K562 (cell line): ENCODE measurements around the gene MDM1. TPM values are rescaled to one million over a fixed set of nuclear protein-coding genes. Genes with fewer than 3 reads are reported as not detected.

Experiments
- ARID1B ChIP-seq: fragments of 450-650 bp; IDR thresholded peaks from 2 replicates; pipeline ENCODE4 v1.6.1; 2016; ENCODE audit warnings: antibody characterized with exemption, mild to moderate bottlenecking, inconsistent platforms
- FUS ChIP-seq: fragments of 200-400 bp; formaldehyde crosslinking; optimal IDR thresholded peaks from 2 replicates; pipeline ENCODE3; 2017; ENCODE audit warnings: low read depth, low read length
- KAT7 ChIP-seq: sonication (generic); formaldehyde crosslinking; IDR thresholded peaks from 2 replicates; pipeline ENCODE4 v1.8.0; 2022; ENCODE audit warnings: missing genetic modification reagents, mild to moderate bottlenecking, borderline replicate concordance
- KLF13 ChIP-seq: fragments of 450-650 bp; IDR thresholded peaks from 2 replicates; pipeline ENCODE4 v1.6.1; 2016; ENCODE audit warnings: missing genetic modification characterization, low read depth, mild to moderate bottlenecking, missing compliant biosample characterization, moderate library complexity, borderline replicate concordance
- NCOA1 ChIP-seq: fragments of 450-650 bp; IDR thresholded peaks from 2 replicates; pipeline ENCODE4 v1.6.1; 2016; ENCODE audit warnings: low read depth
- NFRKB ChIP-seq: fragments of 450-650 bp; IDR thresholded peaks from 2 replicates; pipeline ENCODE4 v1.6.1; 2016; ENCODE audit warnings: low read depth
- PCBP2 ChIP-seq: fragments of 200-400 bp; formaldehyde crosslinking; IDR thresholded peaks from 2 replicates; pipeline ENCODE4 v1.6.1; 2018; ENCODE audit warnings: low read length, low read depth, mild to moderate bottlenecking, moderate library complexity; ENCODE audit not compliant: poor library complexity, severe bottlenecking
- POLR2AphosphoS5 ChIP-seq: IDR thresholded peaks from 2 replicates; pipeline ENCODE4 v1.6.1; 2011; ENCODE audit warnings: mild to moderate bottlenecking, low read depth, low read length, moderate library complexity; ENCODE audit not compliant: control insufficient read depth, insufficient read depth
- RFX7 ChIP-seq: fragments of 250-450 bp; sonication (Bioruptor Pico); IDR thresholded peaks from 2 replicates; pipeline ENCODE4 v1.5.1; 2021; ENCODE audit warnings: mild to moderate bottlenecking
- TAL1 ChIP-seq: fragments of 450-650 bp; IDR thresholded peaks from 2 replicates; pipeline ENCODE4 v1.6.1; 2016; ENCODE audit warnings: mild to moderate bottlenecking
- ZC3H4 ChIP-seq: sonication (generic); formaldehyde crosslinking; IDR thresholded peaks from 2 replicates; pipeline ENCODE4 v1.9.0; 2021; ENCODE audit warnings: missing genetic modification reagents, borderline replicate concordance
- ZZZ3 ChIP-seq: fragments of 450-650 bp; IDR thresholded peaks from 2 replicates; pipeline ENCODE4 v1.6.1; 2016; ENCODE audit warnings: antibody characterized with exemption, mild to moderate bottlenecking, moderate library complexity
- polyA plus RNA-seq, 8 experiments: library from polyadenylated mRNA; depleted of rRNA in 4 of 8; stranded (reverse) in 5 of 8; unstranded in 3 of 8; fragments of >200 nt; fragmentation: Nextera tagmentation in 2 of 8; fragmentation: Illumina TruSeq in 1 of 8; extraction: Ambion mirVana in 2 of 8; extraction: Trizol in 1 of 8; gene quantifications; 2 replicates each; pipeline versions ENCODE4 v1.2.1 to v1.2.3, GENCODE V29; 2011 to 2014; ENCODE audit warnings: inconsistent platforms in 1 of 8, missing spikeins in 1 of 8
- total RNA-seq, 7 experiments: library from RNA; depleted of rRNA in 6 of 7; stranded (reverse); fragments of >200 nt in 6 of 7; fragmentation: Illumina TruSeq in 2 of 7; extraction: Trizol in 2 of 7; gene quantifications; 2 replicates each; pipeline versions ENCODE4 v1.2.1 to v1.2.3, GENCODE V29; 2011 to 2021; ENCODE audit warnings: low replicate concordance in 1 of 7
- TF ChIP-seq, protein P1 (sequence below): fragments of 200-600 bp; sonication (generic); IDR thresholded peaks from one replicate; pipeline ENCODE4 v1.6.1; 2012; ENCODE audit warnings: mild to moderate bottlenecking, low read depth, low read length, inconsistent platforms
- TF ChIP-seq, protein P2 (sequence below): sonication (generic); formaldehyde crosslinking; IDR thresholded peaks from 2 replicates; pipeline ENCODE4 v1.8.0; 2022; ENCODE audit warnings: mild to moderate bottlenecking, low read depth, missing genetic modification reagents
- TF ChIP-seq, protein P3 (sequence below): IDR thresholded peaks from 3 replicates; pipeline ENCODE4 v1.6.1; 2011; ENCODE audit warnings: borderline replicate concordance, mild to moderate bottlenecking; ENCODE audit not compliant: insufficient read length, insufficient read depth

The MDM1 gene
- total and polyA plus RNA-seq, 9 of the 15 experiments (the other 6 are each of a cell fraction or from before 2014, with no cell fraction given), result 7.5 to 16.8 (median 13.1) TPM

DNA sequence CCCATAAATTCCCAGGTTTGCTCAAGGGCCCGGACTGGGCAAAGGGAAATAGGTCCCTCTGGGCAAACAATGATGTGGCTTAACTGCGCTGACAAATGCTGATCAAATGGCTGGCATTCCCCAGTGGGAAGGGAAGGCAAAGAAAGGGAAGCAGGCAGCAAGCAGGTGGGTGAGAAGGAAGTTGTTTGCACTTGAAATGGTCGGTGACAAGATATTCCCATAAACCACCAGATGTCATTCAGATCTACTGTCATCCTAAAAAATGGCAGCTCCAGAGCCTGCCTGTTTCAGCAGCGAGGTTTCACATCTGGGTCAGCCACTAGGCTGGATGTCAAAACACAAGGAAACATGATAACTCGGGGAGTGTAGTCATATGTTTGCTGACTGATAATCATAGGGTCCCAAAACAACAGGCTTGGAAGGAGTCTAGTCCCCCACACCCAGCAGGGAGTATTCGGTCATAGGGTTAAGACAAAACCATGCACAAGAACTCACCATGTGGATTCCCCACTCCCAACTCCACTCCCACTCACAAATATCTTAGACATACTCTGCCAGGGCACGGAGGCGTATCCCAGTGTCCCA, 37.9 kb upstream of the MDM1 start (continued):
- TF ChIP-seq, protein P1, sequence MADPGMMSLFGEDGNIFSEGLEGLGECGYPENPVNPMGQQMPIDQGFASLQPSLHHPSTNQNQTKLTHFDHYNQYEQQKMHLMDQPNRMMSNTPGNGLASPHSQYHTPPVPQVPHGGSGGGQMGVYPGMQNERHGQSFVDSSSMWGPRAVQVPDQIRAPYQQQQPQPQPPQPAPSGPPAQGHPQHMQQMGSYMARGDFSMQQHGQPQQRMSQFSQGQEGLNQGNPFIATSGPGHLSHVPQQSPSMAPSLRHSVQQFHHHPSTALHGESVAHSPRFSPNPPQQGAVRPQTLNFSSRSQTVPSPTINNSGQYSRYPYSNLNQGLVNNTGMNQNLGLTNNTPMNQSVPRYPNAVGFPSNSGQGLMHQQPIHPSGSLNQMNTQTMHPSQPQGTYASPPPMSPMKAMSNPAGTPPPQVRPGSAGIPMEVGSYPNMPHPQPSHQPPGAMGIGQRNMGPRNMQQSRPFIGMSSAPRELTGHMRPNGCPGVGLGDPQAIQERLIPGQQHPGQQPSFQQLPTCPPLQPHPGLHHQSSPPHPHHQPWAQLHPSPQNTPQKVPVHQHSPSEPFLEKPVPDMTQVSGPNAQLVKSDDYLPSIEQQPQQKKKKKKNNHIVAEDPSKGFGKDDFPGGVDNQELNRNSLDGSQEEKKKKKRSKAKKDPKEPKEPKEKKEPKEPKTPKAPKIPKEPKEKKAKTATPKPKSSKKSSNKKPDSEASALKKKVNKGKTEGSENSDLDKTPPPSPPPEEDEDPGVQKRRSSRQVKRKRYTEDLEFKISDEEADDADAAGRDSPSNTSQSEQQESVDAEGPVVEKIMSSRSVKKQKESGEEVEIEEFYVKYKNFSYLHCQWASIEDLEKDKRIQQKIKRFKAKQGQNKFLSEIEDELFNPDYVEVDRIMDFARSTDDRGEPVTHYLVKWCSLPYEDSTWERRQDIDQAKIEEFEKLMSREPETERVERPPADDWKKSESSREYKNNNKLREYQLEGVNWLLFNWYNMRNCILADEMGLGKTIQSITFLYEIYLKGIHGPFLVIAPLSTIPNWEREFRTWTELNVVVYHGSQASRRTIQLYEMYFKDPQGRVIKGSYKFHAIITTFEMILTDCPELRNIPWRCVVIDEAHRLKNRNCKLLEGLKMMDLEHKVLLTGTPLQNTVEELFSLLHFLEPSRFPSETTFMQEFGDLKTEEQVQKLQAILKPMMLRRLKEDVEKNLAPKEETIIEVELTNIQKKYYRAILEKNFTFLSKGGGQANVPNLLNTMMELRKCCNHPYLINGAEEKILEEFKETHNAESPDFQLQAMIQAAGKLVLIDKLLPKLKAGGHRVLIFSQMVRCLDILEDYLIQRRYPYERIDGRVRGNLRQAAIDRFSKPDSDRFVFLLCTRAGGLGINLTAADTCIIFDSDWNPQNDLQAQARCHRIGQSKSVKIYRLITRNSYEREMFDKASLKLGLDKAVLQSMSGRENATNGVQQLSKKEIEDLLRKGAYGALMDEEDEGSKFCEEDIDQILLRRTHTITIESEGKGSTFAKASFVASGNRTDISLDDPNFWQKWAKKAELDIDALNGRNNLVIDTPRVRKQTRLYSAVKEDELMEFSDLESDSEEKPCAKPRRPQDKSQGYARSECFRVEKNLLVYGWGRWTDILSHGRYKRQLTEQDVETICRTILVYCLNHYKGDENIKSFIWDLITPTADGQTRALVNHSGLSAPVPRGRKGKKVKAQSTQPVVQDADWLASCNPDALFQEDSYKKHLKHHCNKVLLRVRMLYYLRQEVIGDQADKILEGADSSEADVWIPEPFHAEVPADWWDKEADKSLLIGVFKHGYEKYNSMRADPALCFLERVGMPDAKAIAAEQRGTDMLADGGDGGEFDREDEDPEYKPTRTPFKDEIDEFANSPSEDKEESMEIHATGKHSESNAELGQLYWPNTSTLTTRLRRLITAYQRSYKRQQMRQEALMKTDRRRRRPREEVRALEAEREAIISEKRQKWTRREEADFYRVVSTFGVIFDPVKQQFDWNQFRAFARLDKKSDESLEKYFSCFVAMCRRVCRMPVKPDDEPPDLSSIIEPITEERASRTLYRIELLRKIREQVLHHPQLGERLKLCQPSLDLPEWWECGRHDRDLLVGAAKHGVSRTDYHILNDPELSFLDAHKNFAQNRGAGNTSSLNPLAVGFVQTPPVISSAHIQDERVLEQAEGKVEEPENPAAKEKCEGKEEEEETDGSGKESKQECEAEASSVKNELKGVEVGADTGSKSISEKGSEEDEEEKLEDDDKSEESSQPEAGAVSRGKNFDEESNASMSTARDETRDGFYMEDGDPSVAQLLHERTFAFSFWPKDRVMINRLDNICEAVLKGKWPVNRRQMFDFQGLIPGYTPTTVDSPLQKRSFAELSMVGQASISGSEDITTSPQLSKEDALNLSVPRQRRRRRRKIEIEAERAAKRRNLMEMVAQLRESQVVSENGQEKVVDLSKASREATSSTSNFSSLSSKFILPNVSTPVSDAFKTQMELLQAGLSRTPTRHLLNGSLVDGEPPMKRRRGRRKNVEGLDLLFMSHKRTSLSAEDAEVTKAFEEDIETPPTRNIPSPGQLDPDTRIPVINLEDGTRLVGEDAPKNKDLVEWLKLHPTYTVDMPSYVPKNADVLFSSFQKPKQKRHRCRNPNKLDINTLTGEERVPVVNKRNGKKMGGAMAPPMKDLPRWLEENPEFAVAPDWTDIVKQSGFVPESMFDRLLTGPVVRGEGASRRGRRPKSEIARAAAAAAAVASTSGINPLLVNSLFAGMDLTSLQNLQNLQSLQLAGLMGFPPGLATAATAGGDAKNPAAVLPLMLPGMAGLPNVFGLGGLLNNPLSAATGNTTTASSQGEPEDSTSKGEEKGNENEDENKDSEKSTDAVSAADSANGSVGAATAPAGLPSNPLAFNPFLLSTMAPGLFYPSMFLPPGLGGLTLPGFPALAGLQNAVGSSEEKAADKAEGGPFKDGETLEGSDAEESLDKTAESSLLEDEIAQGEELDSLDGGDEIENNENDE, result no peak
- peak; percentile 72 for TF ChIP-seq ARID1B
- no peak for TF ChIP-seq ZZZ3
- TF ChIP-seq KLF13, result no peak
- TF ChIP-seq TAL1, result peak; percentile 49; the same call in 1 of the 2 replicates
- no peak for TF ChIP-seq NFRKB
- TF ChIP-seq, protein P2, sequence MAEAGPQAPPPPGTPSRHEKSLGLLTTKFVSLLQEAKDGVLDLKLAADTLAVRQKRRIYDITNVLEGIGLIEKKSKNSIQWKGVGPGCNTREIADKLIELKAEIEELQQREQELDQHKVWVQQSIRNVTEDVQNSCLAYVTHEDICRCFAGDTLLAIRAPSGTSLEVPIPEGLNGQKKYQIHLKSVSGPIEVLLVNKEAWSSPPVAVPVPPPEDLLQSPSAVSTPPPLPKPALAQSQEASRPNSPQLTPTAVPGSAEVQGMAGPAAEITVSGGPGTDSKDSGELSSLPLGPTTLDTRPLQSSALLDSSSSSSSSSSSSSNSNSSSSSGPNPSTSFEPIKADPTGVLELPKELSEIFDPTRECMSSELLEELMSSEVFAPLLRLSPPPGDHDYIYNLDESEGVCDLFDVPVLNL (CRISPR knock-in tag), result no peak
- no peak for TF ChIP-seq ZC3H4 (CRISPR knock-in tag)
- no peak for TF ChIP-seq NCOA1
- TF ChIP-seq KAT7, result no peak
- TF ChIP-seq RFX7, result no peak
- TF ChIP-seq POLR2AphosphoS5, result peak; percentile 46; the same call in 1 of the 2 replicates
- TF ChIP-seq, protein P3, sequence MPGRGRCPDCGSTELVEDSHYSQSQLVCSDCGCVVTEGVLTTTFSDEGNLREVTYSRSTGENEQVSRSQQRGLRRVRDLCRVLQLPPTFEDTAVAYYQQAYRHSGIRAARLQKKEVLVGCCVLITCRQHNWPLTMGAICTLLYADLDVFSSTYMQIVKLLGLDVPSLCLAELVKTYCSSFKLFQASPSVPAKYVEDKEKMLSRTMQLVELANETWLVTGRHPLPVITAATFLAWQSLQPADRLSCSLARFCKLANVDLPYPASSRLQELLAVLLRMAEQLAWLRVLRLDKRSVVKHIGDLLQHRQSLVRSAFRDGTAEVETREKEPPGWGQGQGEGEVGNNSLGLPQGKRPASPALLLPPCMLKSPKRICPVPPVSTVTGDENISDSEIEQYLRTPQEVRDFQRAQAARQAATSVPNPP, result no peak
- TF ChIP-seq FUS, result no peak
- no peak for TF ChIP-seq PCBP2
